Ectodermal cell (in vitro differentiated cells): ENCODE measurements around the gene PCDHA4.
"Not testable (repeated sequence)": the region's sequence is repeated elsewhere in the genome, so short reads cannot be mapped to it uniquely, and the experiment has no call there.

Experiments used
- H3K27ac ChIP-seq: 2 replicates; pipeline ENCODE4 v1.7.0; 2013; ENCODE audit warnings: mild to moderate bottlenecking, low read depth, low read length; ENCODE audit not compliant: insufficient read depth, poor library complexity, severe bottlenecking
- H3K27me3 ChIP-seq: 2 replicates; pipeline ENCODE4 v1.7.0; 2013; ENCODE audit warnings: mild to moderate bottlenecking, low read length; ENCODE audit not compliant: insufficient read depth, control insufficient read depth, poor library complexity, severe bottlenecking
- H3K36me3 ChIP-seq: one replicate; pipeline ENCODE4 v1.7.0; 2013; ENCODE audit warnings: low read length; ENCODE audit not compliant: control insufficient read depth, insufficient read depth
- H3K4me1 ChIP-seq: one replicate; pipeline ENCODE4 v1.7.0; 2013; ENCODE audit warnings: low read length; ENCODE audit not compliant: control insufficient read depth, insufficient read depth
- H3K4me3 ChIP-seq: 2 replicates; pipeline ENCODE4 v1.7.0; 2013; ENCODE audit warnings: low read depth, low read length, control low read depth; ENCODE audit not compliant: insufficient read depth
- H3K9me3 ChIP-seq: 2 replicates; pipeline ENCODE4 v1.7.0; 2013; ENCODE audit warnings: mild to moderate bottlenecking, low read length, moderate library complexity; ENCODE audit not compliant: control insufficient read depth
- WGBS, 2 experiments: methylation state at CpG; one replicate each; pipeline ENCODE4 v1.1.7; 2013; ENCODE audit warnings: missing lambda C conversion rate in 2 of 2; 5-methylcytosine and 5-hydroxymethylcytosine counted together

PCDHA4 gene

DNA sequence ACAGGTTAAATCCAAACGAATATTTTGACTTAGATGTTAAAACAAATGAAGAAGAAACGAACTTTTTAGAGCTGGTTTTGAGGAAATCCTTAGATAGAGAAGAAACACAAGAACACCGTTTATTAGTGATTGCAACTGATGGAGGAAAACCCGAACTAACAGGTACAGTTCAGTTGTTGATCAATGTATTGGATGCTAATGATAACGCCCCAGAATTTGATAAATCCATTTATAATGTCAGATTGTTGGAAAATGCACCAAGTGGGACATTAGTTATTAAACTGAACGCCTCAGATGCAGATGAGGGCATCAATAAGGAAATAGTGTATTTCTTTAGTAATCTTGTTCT lies 15.4 kb downstream of the PCDHA4 start:
- WGBS, 2 experiments: 91% methylated on average over 6 of the region's 6 CpGs
- Histone ChIP-seq H3K4me1 (no peaks in the 10 kb centered on the region), H3K36me3 (no peaks in the 10 kb centered on the region), H3K4me3 (no peak overlapping the region), H3K27me3 (no peaks in the 10 kb centered on the region), H3K9me3 (no peaks in the 10 kb centered on the region), H3K27ac (no peak overlapping the region)

DNA sequence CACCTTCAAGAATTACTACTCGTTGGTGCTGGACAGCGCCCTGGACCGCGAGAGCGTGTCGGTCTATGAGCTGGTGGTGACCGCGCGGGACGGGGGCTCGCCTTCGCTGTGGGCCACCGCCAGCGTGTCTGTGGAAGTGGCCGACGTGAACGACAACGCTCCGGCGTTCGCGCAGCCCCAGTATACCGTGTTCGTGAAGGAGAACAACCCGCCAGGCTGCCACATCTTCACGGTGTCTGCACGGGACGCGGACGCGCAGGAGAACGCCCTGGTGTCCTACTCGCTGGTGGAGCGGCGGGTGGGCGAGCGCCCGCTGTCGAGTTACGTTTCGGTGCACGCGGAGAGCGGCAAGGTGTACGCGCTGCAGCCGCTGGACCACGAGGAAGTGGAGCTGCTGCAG lies 16.1 kb downstream of the PCDHA4 start:
- H3K9me3 ChIP-seq, H3K36me3 ChIP-seq, H3K4me1 ChIP-seq, H3K27me3 ChIP-seq, H3K27ac ChIP-seq, H3K4me3 ChIP-seq: not testable (repeated sequence)
- 95 to 96% methylated on average over 48 of the region's 48 CpGs for WGBS, 2 experiments

DNA sequence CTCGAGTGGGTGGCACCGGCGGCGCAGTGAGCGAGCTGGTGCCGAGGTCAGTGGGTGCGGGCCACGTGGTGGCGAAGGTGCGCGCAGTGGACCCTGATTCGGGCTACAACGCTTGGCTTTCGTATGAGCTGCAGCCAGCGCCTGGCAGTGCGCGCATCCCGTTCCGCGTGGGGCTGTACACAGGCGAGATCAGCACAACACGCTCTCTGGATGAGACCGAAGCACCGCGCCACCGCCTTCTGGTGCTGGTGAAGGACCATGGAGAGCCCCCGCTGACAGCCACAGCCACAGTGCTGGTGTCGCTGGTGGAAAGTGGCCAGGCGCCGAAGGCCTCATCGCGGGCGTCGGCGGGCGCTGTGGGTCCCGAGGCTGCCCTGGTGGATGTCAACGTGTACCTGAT lies 16.6 kb downstream of the PCDHA4 start:
- WGBS, 2 experiments: 96 to 97% methylated on average over 38 of the region's 38 CpGs

DNA sequence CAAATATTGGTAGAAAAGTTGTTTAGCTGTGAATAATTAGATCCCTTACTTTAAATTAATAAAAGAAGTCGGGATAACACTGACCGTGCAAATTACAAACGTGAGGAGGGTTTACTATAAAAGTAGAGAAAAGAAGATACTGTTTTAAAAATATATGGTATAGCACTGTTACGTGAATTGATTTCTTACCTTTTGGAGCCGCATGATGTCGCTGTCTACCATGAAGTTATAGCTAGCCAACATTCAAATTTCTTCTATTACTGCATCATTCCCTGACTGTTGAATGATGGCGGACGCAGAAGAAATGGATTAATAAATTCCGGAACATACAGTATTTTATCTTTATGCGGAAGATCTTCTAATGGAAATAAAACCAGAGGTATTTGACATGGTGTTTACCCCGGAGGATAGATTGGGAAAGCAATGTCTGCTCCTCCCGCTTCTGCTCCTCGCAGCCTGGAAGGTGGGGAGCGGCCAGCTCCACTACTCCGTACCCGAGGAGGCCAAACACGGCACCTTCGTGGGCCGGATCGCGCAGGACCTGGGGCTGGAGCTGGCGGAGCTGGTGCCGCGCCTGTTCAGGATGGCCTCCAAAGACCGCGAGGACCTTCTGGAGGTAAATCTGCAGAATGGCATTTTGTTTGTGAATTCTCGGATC lies 21.0 kb downstream of the PCDHA4 start, which contains the start of gene PCDHA6:
Gene PCDHA6, plus strand, starts transcription at position 257 of the 658 bp plus-strand sequence. Its CDS starts 132 bp downstream, at position 389.
- Histone ChIP-seq H3K27ac (no peak within 1 kb of the TSS), H3K36me3 (no peaks in the 10 kb centered on the region), H3K27me3 (no peaks in the 10 kb centered on the region), H3K4me3 (no peak within 1 kb of the TSS), H3K9me3 (no peaks in the 10 kb centered on the region), H3K4me1 (no peaks in the 10 kb centered on the region)
- 93 to 97% methylated on average over 27 of the region's 27 CpGs for WGBS, 2 experiments

More for the DNA sequence above, 16.6 kb downstream of the PCDHA4 start:
- Histone ChIP-seq H3K27ac (no peak overlapping the region), H3K27me3 (no peaks in the 10 kb centered on the region), H3K9me3 (no peaks in the 10 kb centered on the region), H3K4me3 (no peak overlapping the region), H3K4me1 (no peaks in the 10 kb centered on the region), H3K36me3 (no peaks in the 10 kb centered on the region)

DNA sequence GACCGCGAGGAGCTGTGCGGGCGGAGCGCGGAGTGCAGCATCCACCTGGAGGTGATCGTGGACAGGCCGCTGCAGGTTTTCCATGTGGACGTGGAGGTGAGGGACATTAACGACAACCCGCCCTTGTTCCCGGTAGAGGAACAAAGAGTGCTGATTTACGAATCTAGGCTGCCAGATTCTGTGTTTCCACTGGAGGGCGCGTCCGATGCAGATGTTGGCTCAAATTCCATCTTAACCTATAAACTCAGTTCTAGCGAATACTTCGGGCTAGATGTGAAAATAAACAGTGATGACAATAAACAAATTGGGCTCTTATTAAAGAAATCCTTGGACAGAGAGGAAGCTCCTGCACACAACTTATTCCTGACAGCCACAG lies 21.5 kb downstream of the PCDHA4 start:
- Histone ChIP-seq H3K36me3 (no peaks in the 10 kb centered on the region), H3K9me3 (no peaks in the 10 kb centered on the region), H3K4me1 (no peaks in the 10 kb centered on the region), H3K27me3 (no peaks in the 10 kb centered on the region), H3K27ac (no peak overlapping the region), H3K4me3 (no peak overlapping the region)
- WGBS, 2 experiments: 94 to 96% methylated on average over 16 to 18 of the region's 18 CpGs

DNA sequence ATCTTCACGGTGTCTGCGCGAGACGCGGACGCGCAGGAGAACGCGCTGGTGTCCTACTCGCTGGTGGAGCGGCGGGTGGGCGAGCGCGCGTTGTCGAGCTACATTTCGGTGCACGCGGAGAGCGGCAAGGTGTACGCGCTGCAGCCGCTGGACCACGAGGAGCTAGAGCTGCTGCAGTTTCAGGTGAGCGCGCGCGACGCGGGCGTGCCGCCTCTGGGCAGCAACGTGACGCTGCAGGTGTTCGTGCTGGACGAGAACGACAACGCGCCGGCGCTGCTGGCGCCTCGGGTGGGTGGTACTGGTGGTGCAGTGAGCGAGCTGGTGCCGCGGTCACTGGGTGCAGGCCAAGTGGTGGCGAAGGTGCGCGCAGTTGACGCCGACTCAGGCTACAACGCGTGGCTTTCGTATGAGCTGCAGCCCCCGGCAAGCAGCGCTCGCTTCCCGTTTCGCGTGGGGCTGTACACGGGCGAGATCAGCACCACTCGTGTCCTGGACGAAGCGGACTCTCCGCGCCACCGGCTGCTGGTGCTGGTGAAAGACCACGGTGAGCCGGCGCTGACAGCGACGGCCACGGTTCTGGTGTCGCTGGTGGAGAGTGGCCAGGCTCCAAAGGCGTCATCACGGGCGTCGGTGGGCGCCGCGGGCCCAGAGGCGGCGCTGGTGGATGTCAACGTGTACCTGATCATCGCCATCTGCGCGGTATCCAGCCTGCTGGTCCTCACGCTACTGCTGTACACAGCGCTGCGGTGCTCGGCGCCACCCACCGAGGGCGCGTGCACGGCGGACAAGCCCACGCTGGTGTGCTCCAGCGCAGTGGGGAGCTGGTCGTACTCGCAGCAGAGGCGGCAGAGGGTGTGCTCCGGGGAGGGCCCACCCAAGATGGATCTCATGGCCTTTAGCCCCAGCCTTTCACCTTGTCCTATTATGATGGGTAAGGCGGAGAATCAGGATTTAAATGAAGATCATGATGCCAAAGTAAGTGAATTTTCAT lies 22.9 kb downstream of the PCDHA4 start:
- H3K4me3 ChIP-seq, H3K27ac ChIP-seq, H3K9me3 ChIP-seq, H3K4me1 ChIP-seq, H3K36me3 ChIP-seq, H3K27me3 ChIP-seq: not testable (repeated sequence)
- 96 to 98% methylated on average over 105 of the region's 106 CpGs for WGBS, 2 experiments

DNA sequence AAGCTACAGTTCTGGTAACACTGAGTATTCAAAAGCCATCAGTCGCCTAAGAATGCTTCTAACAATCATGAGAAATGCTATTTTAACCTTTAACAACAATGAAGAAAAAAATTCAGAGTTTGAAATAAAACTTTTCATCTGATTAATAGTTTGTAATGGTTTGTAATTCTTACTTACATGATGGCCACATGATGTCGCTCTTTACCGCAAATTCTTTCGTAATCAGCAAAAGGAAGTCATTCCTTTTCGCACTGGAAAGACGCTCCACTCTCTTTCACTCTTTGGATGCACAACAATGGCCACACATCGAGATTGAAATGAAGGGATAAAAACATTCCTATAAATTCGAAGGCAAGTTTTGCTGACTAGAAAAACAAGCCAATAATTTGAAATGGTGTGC lies 27.1 kb downstream of the PCDHA4 start, which contains the start of gene PCDHA7:
Gene PCDHA7, plus strand, starts transcription at position 277 of the 400 bp plus-strand sequence. Its CDS starts 115 bp downstream, at position 392.
- no peaks in the 10 kb centered on the region for H3K9me3 ChIP-seq
- no peak within 1 kb of the TSS for H3K4me3 ChIP-seq
- no peaks in the 10 kb centered on the region for H3K4me1 ChIP-seq
- WGBS, 2 experiments: 85 to 88% methylated on average over 7 to 8 of the region's 8 CpGs
- H3K36me3 ChIP-seq: no peaks in the 10 kb centered on the region
- H3K27me3 ChIP-seq: no peaks in the 10 kb centered on the region
- no peak within 1 kb of the TSS for H3K27ac ChIP-seq

DNA sequence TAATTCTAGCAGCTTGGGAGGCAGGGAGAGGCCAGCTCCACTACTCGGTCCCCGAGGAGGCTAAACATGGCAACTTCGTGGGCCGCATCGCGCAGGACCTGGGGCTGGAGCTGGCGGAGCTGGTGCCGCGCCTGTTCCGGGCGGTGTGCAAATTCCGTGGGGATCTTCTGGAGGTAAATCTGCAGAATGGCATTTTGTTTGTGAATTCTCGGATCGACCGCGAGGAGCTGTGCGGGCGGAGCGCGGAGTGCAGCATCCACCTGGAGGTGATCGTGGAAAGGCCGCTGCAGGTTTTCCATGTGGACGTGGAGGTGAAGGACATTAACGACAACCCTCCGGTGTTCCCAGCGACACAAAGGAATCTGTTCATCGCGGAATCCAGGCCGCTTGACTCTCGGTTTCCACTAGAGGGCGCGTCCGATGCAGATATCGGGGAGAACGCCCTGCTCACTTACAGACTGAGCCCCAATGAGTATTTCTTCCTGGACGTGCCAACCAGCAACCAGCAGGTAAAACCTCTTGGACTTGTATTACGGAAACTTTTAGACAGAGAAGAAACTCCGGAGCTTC lies 27.7 kb downstream of the PCDHA4 start:
- H3K36me3 ChIP-seq, H3K4me1 ChIP-seq, H3K27me3 ChIP-seq, H3K4me3 ChIP-seq, H3K9me3 ChIP-seq, H3K27ac ChIP-seq: not testable (repeated sequence)
- 95 to 97% methylated on average over 28 of the region's 38 CpGs for WGBS, 2 experiments

DNA sequence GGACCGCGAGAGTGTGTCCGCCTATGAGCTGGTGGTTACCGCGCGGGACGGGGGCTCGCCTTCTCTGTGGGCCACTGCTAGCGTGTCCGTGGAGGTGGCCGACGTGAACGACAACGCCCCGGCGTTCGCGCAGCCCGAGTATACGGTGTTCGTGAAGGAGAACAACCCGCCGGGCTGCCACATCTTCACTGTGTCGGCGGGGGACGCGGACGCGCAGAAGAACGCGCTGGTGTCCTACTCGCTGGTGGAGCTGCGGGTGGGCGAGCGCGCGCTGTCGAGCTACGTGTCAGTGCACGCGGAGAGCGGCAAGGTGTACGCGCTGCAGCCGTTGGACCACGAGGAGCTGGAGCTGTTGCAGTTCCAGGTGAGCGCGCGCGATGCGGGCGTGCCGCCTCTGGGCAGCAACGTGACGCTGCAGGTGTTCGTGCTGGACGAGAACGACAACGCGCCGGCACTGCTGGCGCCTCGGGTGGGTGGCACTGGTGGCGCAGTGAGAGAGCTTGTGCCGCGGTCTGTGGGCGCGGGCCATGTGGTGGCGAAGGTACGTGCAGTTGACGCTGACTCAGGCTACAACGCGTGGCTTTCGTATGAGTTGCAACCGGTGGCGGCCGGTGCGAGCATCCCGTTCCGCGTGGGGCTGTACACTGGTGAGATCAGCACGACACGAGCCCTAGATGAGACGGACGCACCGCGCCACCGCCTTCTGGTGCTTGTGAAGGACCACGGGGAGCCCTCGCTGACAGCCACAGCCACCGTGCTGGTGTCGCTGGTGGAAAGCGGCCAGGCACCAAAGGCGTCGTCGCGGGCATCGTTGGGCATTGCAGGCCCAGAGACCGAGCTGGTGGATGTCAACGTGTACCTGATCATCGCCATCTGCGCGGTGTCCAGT lies 29.0 kb downstream of the PCDHA4 start:
- no peak overlapping the region for H3K27ac ChIP-seq
- no peaks in the 10 kb centered on the region for H3K4me1 ChIP-seq
- no peaks in the 10 kb centered on the region for H3K27me3 ChIP-seq
- H3K4me3 ChIP-seq: no peak overlapping the region
- WGBS, 2 experiments: 97% methylated on average over 103 of the region's 103 CpGs
- no peaks in the 10 kb centered on the region for H3K9me3 ChIP-seq
- H3K36me3 ChIP-seq: no peaks in the 10 kb centered on the region
